GM19438 (cell line): Measurements from ENCODE around the gene PLIN4.
A peak's percentile ranks its signal among the peaks of the same experiment; 100 is the strongest.

ENCODE experiments used
- ATAC-seq: cut with Tn5 transposase; IDR thresholded peaks from one replicate; pipeline ENCODE4 v1.9.1; 2021; ENCODE audit warnings: low read depth; ENCODE audit not compliant: unreplicated experiment

PLIN4 gene

DNA sequence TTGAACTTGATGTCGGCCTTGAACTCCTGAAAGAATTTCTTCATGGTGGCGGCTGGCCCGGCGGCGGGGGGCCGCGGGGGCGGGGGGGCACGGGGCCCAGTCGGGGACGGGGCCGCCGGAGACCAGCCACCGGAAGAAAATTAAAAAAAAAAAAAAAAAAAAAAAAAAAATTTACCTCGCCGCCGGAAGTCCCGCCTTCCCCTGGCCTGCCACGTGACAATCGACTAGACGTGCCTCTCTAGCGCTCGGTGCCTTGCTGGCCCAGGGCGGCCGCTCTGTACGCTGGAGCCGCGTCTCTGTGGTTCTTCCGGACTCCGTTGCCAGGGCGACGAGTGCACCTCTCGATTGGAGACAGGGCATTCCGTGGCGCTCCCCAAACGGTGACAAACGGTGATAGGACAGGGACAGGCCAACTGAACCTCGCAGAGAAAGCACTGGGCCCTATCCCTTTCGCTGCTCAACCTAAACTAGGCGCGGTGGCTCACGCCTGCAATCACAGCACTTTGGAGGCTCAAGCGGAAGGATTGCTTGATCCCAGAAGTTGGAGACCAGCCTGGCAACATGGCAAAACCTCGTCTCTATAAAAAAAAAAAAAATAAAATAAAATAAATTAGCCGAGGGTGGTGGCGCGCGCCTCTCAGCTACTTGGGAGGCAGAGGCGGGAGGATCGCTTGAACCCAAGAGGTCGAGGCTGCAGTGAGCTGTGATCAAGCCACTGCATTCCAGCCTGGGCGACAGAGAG lies 60.5 kb downstream of the PLIN4 start, which contains the start of gene UBXN6:
TSS of gene UBXN6 (minus strand) at position 141 of the 742 bp plus-strand sequence. CDS start at position 44, 97 bp downstream.
- ATAC-seq: peak; percentile 63

GRCh38 chr19:4456843-4457653 lies 61.2 kb downstream of the PLIN4 start:
- ATAC-seq: no peak

- ATAC-seq: no peak
These were observed 61.8 kb downstream of the PLIN4 start for GRCh38 chr19:4456476-4456842.

- no peak for ATAC-seq
These were observed 62.4 kb downstream of the PLIN4 start for GRCh38 chr19:4455719-4456475.

DNA sequence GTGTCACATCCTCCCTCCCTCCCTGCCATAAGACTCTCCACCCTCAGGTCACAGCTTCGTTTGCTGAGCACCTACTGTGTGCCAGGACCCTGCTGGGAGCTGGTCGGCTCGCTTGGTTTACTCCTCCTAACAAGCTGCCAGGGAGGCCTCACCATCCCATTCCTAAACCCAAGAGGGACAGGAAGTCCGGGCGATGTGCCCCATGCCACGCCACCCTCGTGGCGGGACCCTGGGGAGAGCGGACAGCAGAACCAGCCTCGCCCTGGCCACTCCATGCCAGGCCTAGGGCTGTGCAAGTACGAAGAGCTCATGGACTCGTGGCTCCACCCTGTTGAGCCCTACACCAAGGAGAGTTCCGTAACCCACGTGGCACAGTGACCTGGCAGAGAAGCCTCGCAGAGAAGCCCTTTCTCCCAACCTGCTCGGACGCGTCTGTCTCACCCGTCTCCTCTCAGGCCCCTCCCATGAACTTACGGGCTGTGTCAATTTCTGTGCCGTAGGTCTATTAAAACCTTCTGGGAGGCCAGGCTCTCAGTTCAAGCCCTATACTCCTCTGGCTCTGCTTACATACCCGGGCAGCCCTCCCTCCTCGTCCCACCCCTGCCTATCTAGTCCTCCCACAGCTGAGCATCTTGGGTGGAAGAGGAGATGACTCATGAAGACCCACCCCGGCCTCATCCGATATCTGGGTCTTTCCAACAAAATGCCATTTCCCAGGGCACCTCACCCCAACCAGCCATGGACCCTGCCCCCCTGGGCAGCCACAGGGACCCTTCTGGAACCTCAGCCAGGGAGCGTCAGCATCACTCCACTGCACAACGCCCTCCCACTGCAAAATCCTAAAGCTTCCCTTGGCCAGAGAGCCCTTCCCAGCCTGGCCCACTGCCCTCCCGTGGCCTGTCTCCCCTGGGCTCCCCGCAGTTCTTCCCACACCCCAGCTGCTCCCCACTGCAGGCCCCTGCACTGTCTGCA lies 63.3 kb downstream of the PLIN4 start:
- no peak for ATAC-seq

- no peak for ATAC-seq
These were observed 64.8 kb downstream of the PLIN4 start for GRCh38 chr19:4453232-4454179.

- ATAC-seq: no peak
These were observed 65.9 kb downstream of the PLIN4 start for GRCh38 chr19:4452230-4452990.
